Mesodermal cell (in vitro differentiated cells): ENCODE results near the gene GABRG3.

Experiments
- H3K27ac ChIP-seq: 2 replicates; pipeline ENCODE4 v1.7.0; 2013; ENCODE audit warnings: mild to moderate bottlenecking, low read depth, low read length, moderate library complexity; ENCODE audit not compliant: severe bottlenecking
- H3K36me3 ChIP-seq: 2 replicates; pipeline ENCODE4 v1.7.1; 2013; ENCODE audit warnings: mild to moderate bottlenecking, low read length, moderate library complexity; ENCODE audit not compliant: control insufficient read depth, insufficient read depth
- H3K4me1 ChIP-seq: one replicate; pipeline ENCODE4 v1.7.1; 2013; ENCODE audit warnings: mild to moderate bottlenecking, low read length; ENCODE audit not compliant: insufficient read depth, control insufficient read depth, poor library complexity, severe bottlenecking
- H3K4me3 ChIP-seq: 2 replicates; pipeline ENCODE4 v1.7.0; 2013; ENCODE audit warnings: low read length, control low read depth, mild to moderate bottlenecking; ENCODE audit not compliant: insufficient read depth, poor library complexity, severe bottlenecking; ENCODE audit errors: extremely low read depth
- H3K9me3 ChIP-seq: 2 replicates; pipeline ENCODE4 v1.7.1; 2013; ENCODE audit warnings: mild to moderate bottlenecking, low read length, moderate library complexity; ENCODE audit not compliant: control insufficient read depth
- WGBS, 2 experiments: methylation state at CpG; one replicate each; pipeline ENCODE4 v1.1.5; 2013; ENCODE audit warnings: missing lambda C conversion rate in 2 of 2; ENCODE audit not compliant: insufficient coverage in 2 of 2; 5-methylcytosine and 5-hydroxymethylcytosine counted together

GABRG3 gene

GRCh38 chr15:27254801-27255200, 283.8 kb downstream of the GABRG3 start:
- H3K9me3 ChIP-seq = no peaks in the 10 kb centered on the region
- no peaks in the 10 kb centered on the region for H3K4me1 ChIP-seq
- H3K4me3 ChIP-seq = no peak overlapping the region
- no peak overlapping the region for H3K27ac ChIP-seq
- WGBS, 2 experiments = 75 to 87% methylated on average over 3 of the region's 3 CpGs
- H3K36me3 ChIP-seq = no peaks in the 10 kb centered on the region

DNA sequence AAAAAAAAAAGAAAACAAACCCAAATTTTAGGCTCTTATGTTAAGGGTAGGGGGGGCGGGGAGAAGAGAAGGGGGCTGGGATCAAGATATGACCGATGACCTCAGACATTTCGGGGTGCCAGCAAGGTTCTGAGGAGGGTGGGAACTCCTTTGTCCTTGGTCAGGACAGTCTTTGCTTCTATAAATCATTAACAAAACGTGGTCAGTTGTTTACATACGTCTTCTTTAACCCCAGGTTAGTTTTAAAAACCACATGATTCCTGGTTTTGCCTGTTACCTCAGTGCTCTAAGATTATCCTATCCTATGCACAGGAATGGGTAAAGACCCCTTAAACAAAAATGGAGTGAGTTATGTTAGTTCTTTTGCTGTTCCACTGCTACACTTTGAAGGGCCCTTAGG, 285.5 kb downstream of the GABRG3 start:
- Histone ChIP-seq H3K4me3 (no peak overlapping the region), H3K27ac (no peak overlapping the region), H3K9me3 (no peaks in the 10 kb centered on the region), H3K4me1 (no peaks in the 10 kb centered on the region), H3K36me3 (no peaks in the 10 kb centered on the region)
- WGBS, 2 experiments = 73 to 84% methylated on average over 4 of the region's 5 CpGs

DNA sequence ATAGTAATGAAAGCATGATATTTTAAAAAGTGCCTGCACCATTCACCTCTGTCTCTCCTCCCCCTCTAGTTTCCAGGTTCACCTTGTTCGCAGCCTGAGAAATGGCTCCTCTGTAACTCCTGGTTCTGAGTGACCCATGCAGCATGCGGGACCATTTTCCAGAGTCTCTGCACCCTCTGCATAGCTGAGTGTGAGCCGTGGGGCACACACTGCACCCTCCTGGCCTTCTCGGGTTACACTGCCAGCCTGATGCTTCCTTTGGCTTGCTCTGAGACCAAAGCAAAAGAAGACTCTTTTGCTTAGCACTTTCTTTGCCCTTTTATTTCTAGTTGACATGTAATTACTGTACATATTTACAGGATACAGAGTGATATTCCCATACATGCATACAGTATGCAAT, 287.3 kb downstream of the GABRG3 start:
- H3K4me3 ChIP-seq = no peak overlapping the region
- H3K4me1 ChIP-seq = no peaks in the 10 kb centered on the region
- no peaks in the 10 kb centered on the region for H3K36me3 ChIP-seq
- WGBS, 2 experiments = 30 to 52% methylated on average over 4 of the region's 4 CpGs
- no peaks in the 10 kb centered on the region for H3K9me3 ChIP-seq
- no peak overlapping the region for H3K27ac ChIP-seq

DNA sequence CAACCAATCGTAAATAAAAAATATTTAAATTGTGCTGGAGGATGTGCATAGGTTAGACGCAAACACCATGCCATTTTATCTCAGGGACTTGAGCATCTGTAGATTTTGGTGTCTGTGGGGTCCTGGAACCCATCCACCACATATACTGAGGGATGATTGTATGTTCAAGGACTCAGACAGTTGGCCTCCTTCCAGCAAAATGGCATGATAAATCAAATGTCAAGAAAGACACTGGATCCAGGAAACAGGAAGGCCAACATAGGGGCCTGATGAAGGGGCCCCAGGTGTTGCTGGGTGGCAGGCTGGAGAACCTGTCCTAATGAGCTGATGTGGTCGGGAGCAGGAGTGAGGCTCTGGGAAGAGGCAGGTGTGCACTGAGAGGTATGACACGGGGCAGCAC, 289.5 kb downstream of the GABRG3 start:
- Histone ChIP-seq H3K4me3 (no peak overlapping the region), H3K36me3 (no peaks in the 10 kb centered on the region), H3K9me3 (no peaks in the 10 kb centered on the region), H3K4me1 (no peaks in the 10 kb centered on the region), H3K27ac (no peak overlapping the region)
- 94 to 100% methylated on average over 1 to 3 of the region's 4 CpGs for WGBS, 2 experiments

GRCh38 chr15:27268923-27269322, 297.9 kb downstream of the GABRG3 start:
- Histone ChIP-seq H3K4me3 (no peak overlapping the region), H3K4me1 (no peaks in the 10 kb centered on the region), H3K9me3 (no peaks in the 10 kb centered on the region), H3K36me3 (no peaks in the 10 kb centered on the region), H3K27ac (no peak overlapping the region)
- WGBS, 2 experiments = 90 to 100% methylated on average over 1 of the region's 3 CpGs

GRCh38 chr15:27271258-27271657, 300.3 kb downstream of the GABRG3 start:
- Histone ChIP-seq H3K36me3 (no peaks in the 10 kb centered on the region), H3K4me3 (no peak overlapping the region), H3K9me3 (no peaks in the 10 kb centered on the region), H3K4me1 (no peaks in the 10 kb centered on the region), H3K27ac (no peak overlapping the region)
- 88 to 90% methylated on average over 14 to 15 of the region's 15 CpGs for WGBS, 2 experiments

DNA sequence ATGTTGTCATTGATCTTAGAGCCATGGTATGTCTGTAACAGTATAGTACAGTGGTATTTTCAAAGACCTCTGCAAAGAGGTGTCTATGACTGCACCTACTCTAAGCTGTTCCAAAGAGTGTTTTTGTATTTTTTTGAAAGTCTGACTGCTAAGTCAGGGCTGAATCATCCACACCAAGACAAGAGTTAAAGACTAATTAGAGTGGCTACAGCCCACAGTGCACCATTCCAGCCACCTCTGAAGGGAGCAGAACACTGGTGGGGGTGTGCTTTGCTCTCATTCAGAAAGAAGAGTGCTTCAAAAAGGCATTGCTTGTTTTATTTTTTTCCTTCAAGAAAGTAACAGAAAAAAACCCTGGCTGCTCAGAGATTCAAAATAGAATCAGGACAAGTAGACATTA, 301.4 kb downstream of the GABRG3 start:
- no peaks in the 10 kb centered on the region for H3K4me1 ChIP-seq
- H3K4me3 ChIP-seq = no peak overlapping the region
- H3K36me3 ChIP-seq = no peaks in the 10 kb centered on the region
- no peaks in the 10 kb centered on the region for H3K9me3 ChIP-seq
- H3K27ac ChIP-seq = no peak overlapping the region

DNA sequence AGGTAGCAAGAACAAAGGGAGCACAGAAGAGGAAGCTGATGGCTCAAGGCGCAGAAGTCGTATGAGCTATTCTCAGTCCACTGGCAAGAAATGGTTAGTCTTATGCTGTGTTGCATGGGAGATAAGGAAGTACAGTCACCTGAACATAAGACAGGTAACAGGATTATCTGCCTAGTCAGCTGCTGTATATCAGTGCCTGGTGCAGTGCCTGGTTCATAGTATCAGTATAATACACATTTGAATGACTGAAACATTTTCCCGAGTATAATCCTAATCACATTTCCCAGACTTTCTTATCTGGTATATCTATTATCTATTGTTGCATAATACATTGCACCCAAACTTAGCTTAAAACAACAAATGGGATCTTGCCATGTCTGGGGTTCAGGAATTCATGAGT, 302.5 kb downstream of the GABRG3 start:
- H3K27ac ChIP-seq = no peak overlapping the region
- no peaks in the 10 kb centered on the region for H3K36me3 ChIP-seq
- H3K4me1 ChIP-seq = no peaks in the 10 kb centered on the region
- no peak overlapping the region for H3K4me3 ChIP-seq
- no peaks in the 10 kb centered on the region for H3K9me3 ChIP-seq
- WGBS, 2 experiments = 87 to 100% methylated on average over 2 of the region's 3 CpGs

DNA sequence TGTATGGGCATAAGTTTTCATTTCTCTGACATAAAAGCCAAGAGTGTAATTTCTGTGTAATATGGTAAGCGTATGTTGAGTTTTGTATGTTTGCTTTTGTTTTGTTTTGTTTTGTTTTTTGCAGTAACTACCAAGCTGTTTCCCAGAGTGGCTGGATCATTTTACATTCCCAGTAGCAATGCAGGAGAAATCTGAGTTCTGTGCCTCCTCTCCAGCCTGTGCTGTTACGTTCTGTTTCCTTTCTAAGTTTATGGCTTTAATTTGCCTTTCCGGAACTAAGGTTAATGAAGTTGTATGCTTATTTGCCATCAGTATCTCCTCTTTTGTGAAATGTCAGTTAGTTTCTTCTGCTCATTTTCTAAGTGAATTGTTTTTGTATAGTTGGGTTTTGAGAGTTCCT, 307.8 kb downstream of the GABRG3 start:
- Histone ChIP-seq H3K27ac (no peak overlapping the region), H3K36me3 (no peaks in the 10 kb centered on the region)
- 92 to 100% methylated on average over 2 of the region's 3 CpGs for WGBS, 2 experiments

DNA sequence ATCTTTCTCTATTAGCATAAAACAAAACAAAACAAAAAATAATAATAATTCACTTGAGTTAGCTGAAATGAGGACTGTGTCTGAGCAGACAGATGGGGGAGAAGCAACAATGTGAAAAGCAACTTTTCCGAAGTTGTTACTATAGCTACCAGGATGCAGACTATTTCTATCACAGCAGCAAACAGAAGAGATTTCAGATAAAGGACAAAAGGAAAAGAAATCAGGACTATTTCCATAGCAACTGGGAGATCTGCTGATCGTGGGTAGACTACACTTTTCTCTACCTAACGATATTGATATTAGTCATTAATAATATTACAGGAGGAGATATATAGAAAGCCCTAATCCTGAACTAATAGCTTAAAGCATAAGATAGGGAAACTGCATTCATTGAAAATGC, 321.7 kb downstream of the GABRG3 start:
- Histone ChIP-seq H3K27ac (no peak overlapping the region), H3K4me3 (no peak overlapping the region), H3K4me1 (no peaks in the 10 kb centered on the region), H3K36me3 (no peaks in the 10 kb centered on the region), H3K9me3 (no peaks in the 10 kb centered on the region)
- WGBS, 2 experiments = no CpG with 5 or more reads among the region's 3 CpGs

More for the DNA sequence above, 307.8 kb downstream of the GABRG3 start:
- H3K9me3 ChIP-seq = no peaks in the 10 kb centered on the region
- no peaks in the 10 kb centered on the region for H3K4me1 ChIP-seq
- no peak overlapping the region for H3K4me3 ChIP-seq

DNA sequence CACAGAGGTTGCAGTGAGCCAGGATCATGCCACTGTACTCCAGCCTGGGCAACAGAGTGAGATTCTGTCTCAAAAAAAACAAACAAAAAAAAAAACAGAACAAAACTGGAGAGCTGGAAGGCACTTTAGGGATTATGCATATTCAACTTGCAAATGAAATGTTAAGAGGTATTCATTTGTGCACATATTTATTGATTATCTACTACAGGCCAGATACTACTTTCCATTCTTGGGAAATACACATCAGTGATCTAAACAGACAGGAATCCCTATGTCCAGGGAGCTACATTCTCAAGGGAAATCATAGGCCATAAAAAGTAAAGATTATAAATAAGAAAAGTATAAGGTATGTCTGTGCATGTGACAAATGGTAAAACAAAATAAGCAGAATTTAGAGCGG, 322.6 kb downstream of the GABRG3 start:
- WGBS, 2 experiments = 100% methylated on average over 1 of the region's 1 CpG
- H3K9me3 ChIP-seq = no peaks in the 10 kb centered on the region
- H3K4me1 ChIP-seq = no peaks in the 10 kb centered on the region
- no peak overlapping the region for H3K27ac ChIP-seq
- no peaks in the 10 kb centered on the region for H3K36me3 ChIP-seq
- no peak overlapping the region for H3K4me3 ChIP-seq

- no peaks in the 10 kb centered on the region for H3K4me1 ChIP-seq
- no CpG with 5 or more reads among the region's 5 CpGs for WGBS, 2 experiments
Measured at GRCh38 chr15:27317736-27318135, 346.8 kb downstream of the GABRG3 start.

More at GRCh38 chr15:27317736-27318135, 346.8 kb downstream of the GABRG3 start:
- no peaks in the 10 kb centered on the region for H3K9me3 ChIP-seq
- no peak overlapping the region for H3K27ac ChIP-seq
- no peaks in the 10 kb centered on the region for H3K36me3 ChIP-seq
- no peak overlapping the region for H3K4me3 ChIP-seq
